Trophoblast cell (in vitro differentiated cells and primary cell): ENCODE measurements around the gene TNPO2.

Experiments
- DNase-seq, 2 donors: peaks; one replicate each; pipeline ENCODE4 v3.0.0-alpha.2; 2016
- H2AFZ ChIP-seq: 2 replicates; pipeline ENCODE4 v1.6.1; 2013; ENCODE audit warnings: low read length, moderate library complexity, mild to moderate bottlenecking; ENCODE audit not compliant: insufficient read depth, poor library complexity
- H2AK5ac ChIP-seq: 2 replicates; pipeline ENCODE4 v1.6.1; 2013; ENCODE audit warnings: mild to moderate bottlenecking, low read length
- H2BK120ac ChIP-seq: 2 replicates; pipeline ENCODE4 v1.6.1; 2013; ENCODE audit warnings: low read length, mild to moderate bottlenecking, moderate library complexity; ENCODE audit not compliant: insufficient read depth, poor library complexity
- H2BK12ac ChIP-seq: 2 replicates; pipeline ENCODE4 v1.6.1; 2013; ENCODE audit warnings: mild to moderate bottlenecking, low read length, moderate library complexity
- H2BK5ac ChIP-seq: 2 replicates; pipeline ENCODE4 v1.6.1; 2013; ENCODE audit warnings: low read length, low read depth, moderate library complexity, mild to moderate bottlenecking; ENCODE audit not compliant: poor library complexity
- H3K14ac ChIP-seq: 2 replicates; pipeline ENCODE4 v1.6.1; 2013; ENCODE audit warnings: mild to moderate bottlenecking, low read length
- H3K18ac ChIP-seq: 2 replicates; pipeline ENCODE4 v1.6.1; 2013; ENCODE audit warnings: mild to moderate bottlenecking, low read length
- H3K23ac ChIP-seq: 2 replicates; pipeline ENCODE4 v1.6.1; 2013; ENCODE audit warnings: low read length
- H3K27ac ChIP-seq: 2 replicates; pipeline ENCODE4 v1.5.1; 2013; ENCODE audit warnings: low read depth, mild to moderate bottlenecking, inconsistent platforms, low read length, moderate library complexity
- H3K27me3 ChIP-seq: 2 replicates; pipeline ENCODE4 v1.6.1; 2013; ENCODE audit warnings: inconsistent platforms, mild to moderate bottlenecking, low read length, moderate library complexity; ENCODE audit not compliant: insufficient read depth
- H3K36me3 ChIP-seq, 2 experiments: 1 replicate in 1 of 2; 2 replicates in 1 of 2; pipeline ENCODE4 v1.6.1; 2013; ENCODE audit warnings: low read length in 2 of 2, mild to moderate bottlenecking in 2 of 2, moderate library complexity in 1 of 2; ENCODE audit not compliant: insufficient read depth in 2 of 2, control insufficient read depth in 1 of 2
- H3K4ac ChIP-seq: 2 replicates; pipeline ENCODE4 v1.6.1; 2013; ENCODE audit warnings: low read depth, mild to moderate bottlenecking, low read length, moderate library complexity
- H3K4me1 ChIP-seq, 2 experiments: 1 replicate in 1 of 2; 2 replicates in 1 of 2; pipeline ENCODE4 v1.6.1; 2013; ENCODE audit warnings: low read length in 2 of 2, mild to moderate bottlenecking in 2 of 2, moderate library complexity in 1 of 2; ENCODE audit not compliant: insufficient read depth in 2 of 2, control insufficient read depth in 1 of 2
- H3K4me2 ChIP-seq: 2 replicates; pipeline ENCODE4 v1.6.1; 2013; ENCODE audit warnings: inconsistent platforms, mild to moderate bottlenecking, low read length, moderate library complexity
- H3K4me3 ChIP-seq: 2 replicates; pipeline ENCODE4 v1.5.1; 2013; ENCODE audit warnings: mild to moderate bottlenecking, low read depth, low read length, inconsistent platforms
- H3K79me1 ChIP-seq: one replicate; pipeline ENCODE4 v1.6.1; 2013; ENCODE audit warnings: low read length
- H3K79me2 ChIP-seq: 2 replicates; pipeline ENCODE4 v1.6.1; 2013; ENCODE audit warnings: low read length, mild to moderate bottlenecking; ENCODE audit not compliant: control insufficient read depth, insufficient read depth, poor library complexity
- H3K9ac ChIP-seq: 2 replicates; pipeline ENCODE4 v1.6.1; 2013; ENCODE audit warnings: mild to moderate bottlenecking, low read length
- H3K9me3 ChIP-seq: 2 replicates; pipeline ENCODE4 v1.6.1; 2013; ENCODE audit warnings: low read depth, mild to moderate bottlenecking, control low read depth, inconsistent platforms, low read length; ENCODE audit not compliant: insufficient read depth
- H4K12ac ChIP-seq: 2 replicates; pipeline ENCODE4 v1.6.1; 2013; ENCODE audit warnings: low read depth, mild to moderate bottlenecking, low read length, moderate library complexity
- H4K8ac ChIP-seq: 2 replicates; pipeline ENCODE4 v1.6.1; 2013; ENCODE audit warnings: low read depth, mild to moderate bottlenecking, low read length, moderate library complexity
- H4K91ac ChIP-seq: one replicate; pipeline ENCODE4 v1.6.1; 2013; ENCODE audit warnings: low read depth, mild to moderate bottlenecking, low read length, moderate library complexity
- WGBS: extraction: QIAGEN DNeasy Blood & Tissue Kit; methylation state at CpG from one replicate; pipeline ENCODE4 v1.1.7; 2013; ENCODE audit warnings: missing lambda C conversion rate; ENCODE audit not compliant: insufficient read length, insufficient coverage; ENCODE audit errors: extremely low coverage; 5-methylcytosine and 5-hydroxymethylcytosine counted together

The TNPO2 gene

DNA sequence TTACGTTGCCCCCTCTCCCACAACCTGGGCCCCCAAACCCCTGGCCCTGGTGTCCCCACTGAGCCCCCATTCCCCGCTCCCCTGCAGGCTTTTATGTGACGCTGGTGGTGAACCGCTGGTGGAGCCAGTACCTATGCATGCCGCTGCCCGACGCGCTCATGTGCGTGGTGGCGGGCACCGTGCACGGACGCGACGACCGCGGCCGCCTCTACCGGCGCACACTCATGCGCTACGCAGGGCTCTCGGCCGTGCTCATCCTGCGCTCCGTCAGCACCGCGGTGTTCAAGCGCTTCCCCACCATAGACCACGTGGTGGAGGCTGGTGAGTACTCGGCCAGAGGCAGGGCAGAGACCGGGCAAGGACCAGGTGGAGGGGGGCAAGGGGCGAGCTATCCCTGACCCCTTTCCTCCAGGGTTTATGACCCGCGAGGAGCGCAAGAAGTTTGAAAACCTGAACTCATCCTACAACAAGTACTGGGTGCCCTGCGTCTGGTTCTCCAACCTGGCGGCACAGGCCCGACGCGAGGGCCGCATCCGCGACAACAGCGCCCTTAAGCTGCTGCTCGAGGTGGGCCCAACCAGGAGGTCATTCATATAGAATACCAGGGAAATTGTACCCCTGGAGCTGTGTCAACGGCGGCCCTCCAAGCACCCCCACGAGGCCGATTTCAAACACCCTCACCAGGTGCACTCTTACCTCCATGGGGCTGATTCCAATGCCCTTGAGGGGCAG is 30.9 kb upstream of the TNPO2 start:
- Histone ChIP-seq H3K27me3 (no peaks in the 10 kb centered on the region), H3K4me2 (no peak overlapping the region), H4K91ac (no peak overlapping the region), H2BK120ac (no peak overlapping the region), H3K4me1 (peaks cover 0 to 7% of the 10 kb centered on the region in 2 experiments), H3K14ac (no peak overlapping the region), H3K36me3 (no peaks in the 10 kb centered on the region), H3K4ac (no peak overlapping the region), H2BK12ac (no peak overlapping the region), H4K8ac (no peak overlapping the region), H3K27ac (no peak overlapping the region), H2BK5ac (no peak overlapping the region), H2AFZ (no peak overlapping the region), H3K18ac (no peak overlapping the region), H4K12ac (no peak overlapping the region), H3K4me3 (no peak overlapping the region), H2AK5ac (no peak overlapping the region), H3K23ac (no peak overlapping the region), H3K79me2 (no peaks in the 10 kb centered on the region), H3K79me1 (no peaks in the 10 kb centered on the region), H3K9ac (no peak overlapping the region), H3K9me3 (peaks cover 3% of the 10 kb centered on the region)
- WGBS, result no CpG with 5 or more reads among the region's 50 CpGs
- no peak for DNase-seq

GRCh38 chr19:12752056-12752781 is 28.5 kb upstream of the TNPO2 start:
- peaks cover 7% of the 10 kb centered on the region for H3K9me3 ChIP-seq

DNA sequence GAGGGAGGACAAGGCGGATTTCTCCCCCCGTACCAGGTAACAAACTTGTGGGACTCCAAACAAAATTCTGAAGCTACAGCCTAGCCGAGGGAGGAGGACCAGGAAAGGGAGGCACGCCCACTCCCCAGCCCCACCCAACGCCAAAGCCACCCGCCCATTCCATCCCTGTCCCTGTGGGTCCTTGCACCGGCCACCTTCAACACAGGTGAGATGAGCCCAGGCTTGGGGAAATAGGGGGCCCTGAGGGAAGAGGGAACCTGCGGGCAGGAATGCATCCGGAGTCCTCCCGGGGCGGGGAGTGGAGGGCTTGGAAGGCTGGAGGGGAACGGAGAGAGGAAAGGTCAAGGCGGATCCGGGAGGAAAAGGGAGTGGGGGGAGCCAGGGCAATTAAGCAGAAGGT is 27.9 kb upstream of the TNPO2 start, which contains the start of gene BEST2:
TSS of gene BEST2 (plus strand) at position 157 of the 400 bp plus-strand sequence. CDS start 802 bp downstream, outside the sequence.
- H3K27ac ChIP-seq, result no peak within 1 kb of the TSS
- whole genome bisulfite sequencing, result no CpG with 5 or more reads among the region's 14 CpGs
- H3K14ac ChIP-seq, result no peak within 1 kb of the TSS
- H3K23ac ChIP-seq, result no peak within 1 kb of the TSS
- no peak within 1 kb of the TSS for H3K18ac ChIP-seq
- DNase-seq, result peak; percentile 54 to 66
- H3K4me2 ChIP-seq, result no peak within 1 kb of the TSS
- H3K9me3 ChIP-seq, result peaks cover 10% of the 10 kb centered on the region
- H4K91ac ChIP-seq, result no peak within 1 kb of the TSS
- no peak within 1 kb of the TSS for H2BK120ac ChIP-seq
- no peak within 1 kb of the TSS for H3K4me3 ChIP-seq
- no peak within 1 kb of the TSS for H2BK5ac ChIP-seq
- no peak within 1 kb of the TSS for H2AFZ ChIP-seq
- H3K36me3 ChIP-seq, result peaks cover 13% of the 10 kb centered on the region in 2 experiments
- no peak within 1 kb of the TSS for H4K8ac ChIP-seq
- no peaks in the 10 kb centered on the region for H3K4me1 ChIP-seq
- H3K9ac ChIP-seq, result no peak within 1 kb of the TSS
- H3K27me3 ChIP-seq, result no peaks in the 10 kb centered on the region
- no peaks in the 10 kb centered on the region for H3K79me2 ChIP-seq
- no peaks in the 10 kb centered on the region for H3K79me1 ChIP-seq
- H2BK12ac ChIP-seq, result no peak within 1 kb of the TSS
- H3K4ac ChIP-seq, result no peak within 1 kb of the TSS
- H2AK5ac ChIP-seq, result no peak within 1 kb of the TSS
- no peak within 1 kb of the TSS for H4K12ac ChIP-seq

More at GRCh38 chr19:12752056-12752781, 28.5 kb upstream of the TNPO2 start:
- Histone ChIP-seq H2AK5ac (no peak overlapping the region), H2AFZ (no peak overlapping the region), H2BK120ac (no peak overlapping the region), H3K18ac (no peak overlapping the region), H4K12ac (no peak overlapping the region), H3K14ac (no peak overlapping the region), H2BK12ac (no peak overlapping the region), H3K23ac (no peak overlapping the region), H2BK5ac (no peak overlapping the region), H3K36me3 (peaks cover 9 to 10% of the 10 kb centered on the region in 2 experiments), H4K91ac (no peak overlapping the region), H3K4me1 (no peaks in the 10 kb centered on the region), H3K9ac (no peak overlapping the region), H3K27me3 (no peaks in the 10 kb centered on the region), H3K4me2 (no peak overlapping the region), H4K8ac (no peak overlapping the region), H3K4me3 (no peak overlapping the region), H3K4ac (no peak overlapping the region), H3K27ac (no peak overlapping the region), H3K79me1 (no peaks in the 10 kb centered on the region), H3K79me2 (no peaks in the 10 kb centered on the region)
- WGBS, result no CpG with 5 or more reads among the region's 23 CpGs
- DNase-seq, result no peak

GRCh38 chr19:12750851-12751250 is 27.1 kb upstream of the TNPO2 start:
- no peak for DNase-seq
- Histone ChIP-seq H2BK12ac (no peak overlapping the region), H3K36me3 (peaks cover 18 to 20% of the 10 kb centered on the region in 2 experiments), H3K27me3 (no peaks in the 10 kb centered on the region), H3K79me1 (no peaks in the 10 kb centered on the region), H2BK5ac (no peak overlapping the region), H3K18ac (no peak overlapping the region), H4K91ac (no peak overlapping the region), H3K4ac (no peak overlapping the region), H3K23ac (no peak overlapping the region), H3K9me3 (peaks cover 10% of the 10 kb centered on the region), H2BK120ac (no peak overlapping the region), H3K79me2 (no peaks in the 10 kb centered on the region), H3K4me1 (no peaks in the 10 kb centered on the region), H4K12ac (no peak overlapping the region), H2AFZ (no peak overlapping the region), H2AK5ac (no peak overlapping the region), H3K9ac (no peak overlapping the region), H3K14ac (no peak overlapping the region), H3K4me2 (no peak overlapping the region), H4K8ac (no peak overlapping the region), H3K4me3 (no peak overlapping the region), H3K27ac (no peak overlapping the region)
- no CpG with 5 or more reads among the region's 9 CpGs for WGBS
